HG02798 (cell line): Measurements from ENCODE around the gene PTTG1IP.

Experiments
- ATAC-seq: cut with Tn5 transposase; IDR thresholded peaks from one replicate; pipeline ENCODE4 v1.9.1; 2021; ENCODE audit warnings: mild to moderate bottlenecking; ENCODE audit not compliant: unreplicated experiment, poor library complexity

The PTTG1IP gene

GRCh38 chr21:44869781-44870747 lies 3.4 kb downstream of the PTTG1IP start:
- ATAC-seq: no peak

- ATAC-seq: no peak
Observed at GRCh38 chr21:44868707-44869106, 4.8 kb downstream of the PTTG1IP start.

- ATAC-seq: no peak
Observed at GRCh38 chr21:44867999-44868700, 5.3 kb downstream of the PTTG1IP start.

GRCh38 chr21:44867464-44867863 lies 6.0 kb downstream of the PTTG1IP start:
- no peak for ATAC-seq

- no peak for ATAC-seq
Observed at GRCh38 chr21:44866780-44867179, 6.7 kb downstream of the PTTG1IP start.

- no peak for ATAC-seq
Observed at GRCh38 chr21:44865561-44866280, 7.8 kb downstream of the PTTG1IP start.

- ATAC-seq: no peak
Observed at GRCh38 chr21:44862869-44863685, 10.4 kb downstream of the PTTG1IP start.

- ATAC-seq: no peak
Observed at GRCh38 chr21:44858791-44859190, 14.7 kb downstream of the PTTG1IP start.

- no peak for ATAC-seq
Observed at GRCh38 chr21:44858291-44858690, 15.2 kb downstream of the PTTG1IP start.

- ATAC-seq: no peak
Observed at GRCh38 chr21:44857127-44857892, 16.2 kb downstream of the PTTG1IP start.

- ATAC-seq: no peak
Observed at GRCh38 chr21:44856131-44856530, 17.4 kb downstream of the PTTG1IP start.

GRCh38 chr21:44855572-44855971 lies 17.9 kb downstream of the PTTG1IP start:
- no peak for ATAC-seq

- ATAC-seq: no peak
Observed at GRCh38 chr21:44854664-44855446, 18.6 kb downstream of the PTTG1IP start.

GRCh38 chr21:44854391-44854663 lies 19.2 kb downstream of the PTTG1IP start:
- no peak for ATAC-seq

GRCh38 chr21:44853601-44854390 lies 19.7 kb downstream of the PTTG1IP start:
- no peak for ATAC-seq

GRCh38 chr21:44850905-44851657 lies 22.4 kb downstream of the PTTG1IP start:
- ATAC-seq: no peak

GRCh38 chr21:44850208-44850800 lies 23.2 kb downstream of the PTTG1IP start:
- no peak for ATAC-seq
